ENCODE measurements around the gene MAD1L1.

- TF ChIP-seq CTCF (tag by site-specific recombination; IDR thresholded peaks at IDR 0.05) (no peak), ZNF843 (tag by site-specific recombination; IDR thresholded peaks at IDR 0.05) (no peak), ZNF112 (tag by site-specific recombination; IDR thresholded peaks at IDR 0.05) (no peak), ZNF423 (tag by site-specific recombination; IDR thresholded peaks at IDR 0.05) (no peak), ZBTB1 (tag by site-specific recombination; IDR thresholded peaks at IDR 0.05) (no peak), KLF7 (tag by site-specific recombination; IDR thresholded peaks at IDR 0.05; ENCODE audit: borderline replicate concordance) (no peak), ZNF16 (tag by site-specific recombination; IDR thresholded peaks at IDR 0.05; ENCODE audit: low read depth) (no peak), ZNF768 (tag by site-specific recombination; IDR thresholded peaks at IDR 0.05) (no peak), ATF2 (tag by site-specific recombination; IDR thresholded peaks at IDR 0.05; ENCODE audit: low read depth) (no peak), ZNF76 (tag by site-specific recombination; IDR thresholded peaks at IDR 0.05; ENCODE audit: borderline replicate concordance, low read depth) (no peak), AEBP2 (tag by site-specific recombination; IDR thresholded peaks at IDR 0.05; ENCODE audit: borderline replicate concordance) (no peak), ZNF621 (tag by site-specific recombination; IDR thresholded peaks at IDR 0.05) (no peak)
These were observed 383.2 kb downstream of the MAD1L1 start for GRCh38 chr7:1849351-1850041.

All from HEK293 (cell line).